Measurements from ENCODE around the gene CPOX.

DNA sequence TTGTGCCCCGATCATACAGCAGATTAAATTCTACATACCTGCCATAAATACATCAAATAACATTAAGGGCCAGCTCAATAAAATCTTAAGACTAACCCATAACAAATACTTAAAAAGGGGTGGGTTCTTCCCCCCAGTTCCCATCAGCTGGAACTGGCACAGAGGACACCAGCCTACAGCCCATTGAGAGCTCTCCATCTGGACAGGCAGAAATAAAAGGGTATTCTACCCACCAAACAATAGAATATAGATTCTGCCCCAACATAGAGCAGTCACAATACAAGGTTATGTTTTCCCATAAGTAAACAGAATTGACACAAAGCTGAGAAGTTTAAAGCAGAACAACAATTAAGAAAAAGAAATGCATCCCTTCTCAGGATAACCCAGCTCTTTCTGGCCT, 11.9 kb downstream of the CPOX start:
- TF ChIP-seq CEBPB (IDR thresholded peaks at IDR 0.05) (no peak), TAF1 (IDR thresholded peaks at IDR 0.05; ENCODE audit: low read depth) (no peak)
- TF ChIP-seq, protein P1, sequence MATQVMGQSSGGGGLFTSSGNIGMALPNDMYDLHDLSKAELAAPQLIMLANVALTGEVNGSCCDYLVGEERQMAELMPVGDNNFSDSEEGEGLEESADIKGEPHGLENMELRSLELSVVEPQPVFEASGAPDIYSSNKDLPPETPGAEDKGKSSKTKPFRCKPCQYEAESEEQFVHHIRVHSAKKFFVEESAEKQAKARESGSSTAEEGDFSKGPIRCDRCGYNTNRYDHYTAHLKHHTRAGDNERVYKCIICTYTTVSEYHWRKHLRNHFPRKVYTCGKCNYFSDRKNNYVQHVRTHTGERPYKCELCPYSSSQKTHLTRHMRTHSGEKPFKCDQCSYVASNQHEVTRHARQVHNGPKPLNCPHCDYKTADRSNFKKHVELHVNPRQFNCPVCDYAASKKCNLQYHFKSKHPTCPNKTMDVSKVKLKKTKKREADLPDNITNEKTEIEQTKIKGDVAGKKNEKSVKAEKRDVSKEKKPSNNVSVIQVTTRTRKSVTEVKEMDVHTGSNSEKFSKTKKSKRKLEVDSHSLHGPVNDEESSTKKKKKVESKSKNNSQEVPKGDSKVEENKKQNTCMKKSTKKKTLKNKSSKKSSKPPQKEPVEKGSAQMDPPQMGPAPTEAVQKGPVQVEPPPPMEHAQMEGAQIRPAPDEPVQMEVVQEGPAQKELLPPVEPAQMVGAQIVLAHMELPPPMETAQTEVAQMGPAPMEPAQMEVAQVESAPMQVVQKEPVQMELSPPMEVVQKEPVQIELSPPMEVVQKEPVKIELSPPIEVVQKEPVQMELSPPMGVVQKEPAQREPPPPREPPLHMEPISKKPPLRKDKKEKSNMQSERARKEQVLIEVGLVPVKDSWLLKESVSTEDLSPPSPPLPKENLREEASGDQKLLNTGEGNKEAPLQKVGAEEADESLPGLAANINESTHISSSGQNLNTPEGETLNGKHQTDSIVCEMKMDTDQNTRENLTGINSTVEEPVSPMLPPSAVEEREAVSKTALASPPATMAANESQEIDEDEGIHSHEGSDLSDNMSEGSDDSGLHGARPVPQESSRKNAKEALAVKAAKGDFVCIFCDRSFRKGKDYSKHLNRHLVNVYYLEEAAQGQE (IDR thresholded peaks at IDR 0.05; ENCODE audit: low read depth) = no peak
